HG03196 (cell line): ENCODE measurements around the gene SEC14L2.
"Not testable (repeated sequence)": the region's sequence is repeated elsewhere in the genome, so short reads cannot be mapped to it uniquely, and the experiment has no call there.

Source experiments
- ATAC-seq: cut with Tn5 transposase; IDR thresholded peaks from one replicate; pipeline ENCODE4 v1.9.1; 2021; ENCODE audit not compliant: unreplicated experiment

Gene SEC14L2

GRCh38 chr22:30452861-30453260 lies 56.0 kb downstream of the SEC14L2 start:
- no peak for ATAC-seq

- ATAC-seq: no peak
These were observed 57.1 kb downstream of the SEC14L2 start for GRCh38 chr22:30453731-30454510.

- no peak for ATAC-seq
These were observed 58.4 kb downstream of the SEC14L2 start for GRCh38 chr22:30455075-30455840.

GRCh38 chr22:30457981-30458380 lies 61.2 kb downstream of the SEC14L2 start:
- no peak for ATAC-seq

GRCh38 chr22:30459181-30460052 lies 62.6 kb downstream of the SEC14L2 start:
- no peak for ATAC-seq

GRCh38 chr22:30460147-30460546 lies 63.3 kb downstream of the SEC14L2 start:
- no peak for ATAC-seq

GRCh38 chr22:30460555-30460954 lies 63.7 kb downstream of the SEC14L2 start:
- ATAC-seq: not testable (repeated sequence)

GRCh38 chr22:30469165-30469564 lies 72.3 kb downstream of the SEC14L2 start:
- ATAC-seq: no peak

- ATAC-seq: no peak
These were observed 73.8 kb downstream of the SEC14L2 start for GRCh38 chr22:30470655-30471054.

- ATAC-seq: no peak
These were observed 74.9 kb downstream of the SEC14L2 start, which contains the start of gene SEC14L3 for GRCh38 chr22:30471616-30472318. TSS of gene SEC14L3 (minus strand) at chr22:30472017. CDS start at chr22:30471958, 59 bp downstream.

GRCh38 chr22:30472994-30473720 lies 76.3 kb downstream of the SEC14L2 start:
- no peak for ATAC-seq

- no peak for ATAC-seq
These were observed 77.3 kb downstream of the SEC14L2 start for GRCh38 chr22:30474121-30474520.
